Nephron progenitor cell (in vitro differentiated cells): ENCODE measurements around the gene MORN1.

Experiments
- DNase-seq: peaks from one replicate; pipeline ENCODE4 v3.0.0; 2021
- H3K27ac Mint-ChIP-seq: 2 replicates; pipeline ENCODE4 v1.8.0; 2021; ENCODE audit warnings: mild to moderate bottlenecking, moderate library complexity, mixed read lengths
- H3K27me3 Mint-ChIP-seq: 2 replicates; pipeline ENCODE4 v1.8.0; 2021; ENCODE audit warnings: mild to moderate bottlenecking, low read depth, mixed read lengths; ENCODE audit not compliant: poor library complexity
- H3K36me3 Mint-ChIP-seq: 2 replicates; pipeline ENCODE4 v1.8.0; 2021; ENCODE audit warnings: low read depth, mixed read lengths
- H3K4me1 Mint-ChIP-seq: 2 replicates; pipeline ENCODE4 v1.8.0; 2021; ENCODE audit warnings: mixed read lengths
- H3K4me3 Mint-ChIP-seq: 2 replicates; pipeline ENCODE4 v1.8.0; 2021; ENCODE audit warnings: mild to moderate bottlenecking, moderate library complexity, mixed read lengths
- H3K9me3 Mint-ChIP-seq: 2 replicates; pipeline ENCODE4 v1.8.0; 2021; ENCODE audit warnings: mild to moderate bottlenecking, moderate library complexity, mixed read lengths
- TF ChIP-seq, protein P1 (sequence below): fragments of 200-600 bp; sonication (generic); IDR thresholded peaks from 2 replicates; pipeline ENCODE4 v1.5.0; 2021; ENCODE audit warnings: antibody characterized with exemption

Gene MORN1

DNA sequence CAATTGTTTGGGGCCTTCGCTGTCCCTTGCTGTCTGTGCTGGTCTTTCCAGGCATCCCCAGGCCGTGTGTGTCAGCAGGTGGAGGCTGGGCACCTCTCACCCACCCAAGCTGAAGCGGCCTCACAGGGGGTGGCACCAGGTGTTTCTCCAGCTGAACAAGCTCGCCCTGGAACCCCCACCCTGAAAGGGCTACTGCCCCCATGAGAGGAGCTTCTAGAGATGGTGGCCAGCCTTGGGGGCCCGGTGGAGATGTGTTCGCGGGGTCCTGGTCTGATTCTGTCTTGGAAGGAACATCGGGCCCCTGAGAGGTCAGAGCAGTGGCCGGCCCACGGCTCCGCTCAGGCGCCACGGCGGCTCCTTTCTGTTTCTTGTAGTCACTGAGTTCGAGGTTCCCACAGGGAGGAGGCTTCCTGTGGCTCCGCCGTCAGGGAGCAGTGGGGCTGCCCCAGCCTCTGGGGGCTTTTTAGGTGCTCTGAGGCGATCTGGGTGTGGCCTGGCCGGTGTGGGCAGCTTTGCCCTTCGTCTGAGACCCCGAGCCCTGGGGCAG lies 116.4 kb downstream of the MORN1 start:
- H3K4me1 Mint-ChIP-seq: peaks cover 95% of the 10 kb centered on the region
- DNase-seq: no peak
- peak overlapping the region; percentile 38 for H3K4me3 Mint-ChIP-seq
- H3K27ac Mint-ChIP-seq: peak overlapping the region; percentile 95
- H3K9me3 Mint-ChIP-seq: peaks cover 5% of the 10 kb centered on the region
- H3K27me3 Mint-ChIP-seq: no peaks in the 10 kb centered on the region
- peaks cover 23% of the 10 kb centered on the region for H3K36me3 Mint-ChIP-seq
- TF ChIP-seq, protein P1, sequence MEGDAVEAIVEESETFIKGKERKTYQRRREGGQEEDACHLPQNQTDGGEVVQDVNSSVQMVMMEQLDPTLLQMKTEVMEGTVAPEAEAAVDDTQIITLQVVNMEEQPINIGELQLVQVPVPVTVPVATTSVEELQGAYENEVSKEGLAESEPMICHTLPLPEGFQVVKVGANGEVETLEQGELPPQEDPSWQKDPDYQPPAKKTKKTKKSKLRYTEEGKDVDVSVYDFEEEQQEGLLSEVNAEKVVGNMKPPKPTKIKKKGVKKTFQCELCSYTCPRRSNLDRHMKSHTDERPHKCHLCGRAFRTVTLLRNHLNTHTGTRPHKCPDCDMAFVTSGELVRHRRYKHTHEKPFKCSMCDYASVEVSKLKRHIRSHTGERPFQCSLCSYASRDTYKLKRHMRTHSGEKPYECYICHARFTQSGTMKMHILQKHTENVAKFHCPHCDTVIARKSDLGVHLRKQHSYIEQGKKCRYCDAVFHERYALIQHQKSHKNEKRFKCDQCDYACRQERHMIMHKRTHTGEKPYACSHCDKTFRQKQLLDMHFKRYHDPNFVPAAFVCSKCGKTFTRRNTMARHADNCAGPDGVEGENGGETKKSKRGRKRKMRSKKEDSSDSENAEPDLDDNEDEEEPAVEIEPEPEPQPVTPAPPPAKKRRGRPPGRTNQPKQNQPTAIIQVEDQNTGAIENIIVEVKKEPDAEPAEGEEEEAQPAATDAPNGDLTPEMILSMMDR: no peak

DNA sequence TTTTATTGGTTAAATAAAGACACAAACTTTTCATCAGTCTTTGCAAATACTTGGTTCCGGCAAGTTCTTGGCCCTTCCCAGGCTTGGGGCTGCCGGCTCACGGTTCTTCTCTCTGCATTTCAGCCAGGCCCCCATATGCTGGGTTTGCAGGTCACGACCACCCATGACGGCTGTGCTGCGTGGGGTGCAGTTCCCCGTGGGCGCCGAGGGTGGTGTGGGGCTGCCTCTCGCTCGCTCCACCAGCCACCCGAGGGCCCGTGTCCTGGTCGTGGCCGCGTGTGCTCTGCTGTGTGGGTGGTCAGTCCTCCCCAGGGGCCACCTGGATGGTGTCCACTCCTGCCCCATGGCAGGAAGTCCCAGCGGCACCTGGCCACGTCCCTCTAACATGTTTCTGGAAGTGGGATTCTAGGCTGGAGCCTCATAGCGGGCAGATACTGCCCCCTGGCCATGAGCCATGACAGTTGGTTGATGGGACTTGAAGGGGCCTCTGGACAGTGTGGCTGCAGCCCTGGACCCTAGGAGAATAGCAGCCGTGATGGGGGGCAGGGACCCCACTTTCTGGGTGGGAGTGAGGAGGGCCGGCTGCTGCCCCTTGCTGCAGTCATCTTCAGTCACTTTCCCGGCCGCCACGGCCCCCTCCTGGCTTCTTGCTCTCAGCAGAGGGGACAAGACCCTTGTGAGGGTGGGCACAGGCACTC lies 117.0 kb downstream of the MORN1 start:
- Mint-ChIP-seq H3K4me1 (peaks cover 92% of the 10 kb centered on the region), H3K36me3 (peaks cover 17% of the 10 kb centered on the region), H3K27me3 (no peaks in the 10 kb centered on the region), H3K4me3 (no peak overlapping the region), H3K9me3 (no peaks in the 10 kb centered on the region), H3K27ac (peak overlapping the region; percentile 95)
- DNase-seq: no peak
- TF ChIP-seq, protein P1: no peak

DNA sequence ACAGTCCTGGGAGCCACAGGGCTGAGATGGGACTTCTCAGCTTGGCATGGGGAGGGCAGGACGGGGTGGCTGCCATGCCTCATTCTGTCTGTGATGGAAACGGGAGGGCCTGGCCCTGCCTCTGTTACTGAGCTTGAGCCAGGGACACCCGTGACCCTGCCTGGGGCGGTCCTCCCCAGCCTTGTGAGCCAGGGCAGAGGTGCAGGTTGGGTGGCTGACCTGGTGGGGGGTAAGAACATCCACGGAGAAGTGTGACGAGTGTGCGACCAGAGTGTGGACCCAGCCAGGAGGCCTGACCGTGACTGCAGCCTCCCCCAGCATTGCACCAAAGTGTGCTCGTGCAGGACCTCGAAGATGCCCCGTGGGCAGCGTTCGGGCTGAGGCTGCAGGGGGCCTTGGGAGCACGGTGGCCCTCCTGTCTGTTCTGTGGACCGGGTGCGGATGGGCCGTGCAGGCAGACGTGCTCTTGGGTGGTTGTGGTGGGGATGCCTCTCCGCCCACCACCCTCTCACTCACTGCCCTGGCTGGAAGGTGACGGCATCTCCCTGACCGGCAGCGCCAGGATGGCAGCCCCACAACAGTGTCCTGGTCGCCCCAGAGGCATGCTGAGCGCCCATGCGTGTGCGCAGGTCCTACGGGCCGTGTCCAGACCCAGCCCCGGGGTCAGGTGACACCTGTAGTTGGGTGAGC lies 117.8 kb downstream of the MORN1 start:
- peaks cover 93% of the 10 kb centered on the region for H3K4me1 Mint-ChIP-seq
- TF ChIP-seq, protein P1: no peak
- peaks cover 14% of the 10 kb centered on the region for H3K36me3 Mint-ChIP-seq
- peak; percentile 28 for DNase-seq
- H3K27me3 Mint-ChIP-seq: no peaks in the 10 kb centered on the region
- H3K27ac Mint-ChIP-seq: peak overlapping the region; percentile 91
- no peaks in the 10 kb centered on the region for H3K9me3 Mint-ChIP-seq
- H3K4me3 Mint-ChIP-seq: peak overlapping the region; percentile 25

DNA sequence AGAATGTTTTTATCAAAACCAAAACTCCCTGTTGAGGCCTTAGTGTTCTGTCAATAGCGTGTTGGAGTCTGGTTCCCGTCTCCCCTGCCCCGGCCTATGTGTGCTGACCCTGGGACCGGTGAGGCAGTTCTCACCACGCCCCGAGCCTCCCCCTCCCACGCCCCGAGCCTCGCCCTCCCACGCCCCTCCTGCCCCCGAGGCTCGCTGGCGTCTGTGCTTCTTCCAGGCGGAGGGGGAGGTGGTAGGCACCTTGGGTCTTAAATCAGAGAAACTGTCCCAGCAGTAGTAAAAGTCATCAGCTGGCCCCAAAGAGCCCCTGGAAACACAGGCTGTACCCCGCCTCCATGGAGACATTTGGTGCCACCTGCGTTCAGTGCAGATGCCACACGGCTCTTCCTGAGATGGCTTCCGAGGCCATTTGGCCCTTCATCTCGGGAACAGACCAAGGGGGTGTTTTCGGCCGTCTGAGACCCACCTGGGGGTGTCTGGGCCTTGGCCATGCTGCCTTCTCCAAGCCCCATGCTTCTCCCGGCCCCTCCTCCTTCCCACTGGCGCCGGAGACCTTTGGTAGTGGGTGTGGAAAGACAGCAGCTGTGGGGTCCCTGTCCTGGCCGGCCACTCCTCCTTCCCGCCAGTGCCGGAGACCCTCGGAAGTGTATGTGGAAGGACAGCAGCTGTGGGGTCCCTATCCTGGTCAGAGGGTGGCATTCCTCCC lies 118.5 kb downstream of the MORN1 start:
- Mint-ChIP-seq H3K36me3 (peaks cover 14% of the 10 kb centered on the region), H3K9me3 (no peaks in the 10 kb centered on the region), H3K4me1 (peaks cover 89% of the 10 kb centered on the region), H3K4me3 (peak overlapping the region; percentile 34), H3K27ac (peak overlapping the region; percentile 100), H3K27me3 (no peaks in the 10 kb centered on the region)
- DNase-seq: peak; percentile 51
- TF ChIP-seq, protein P1: no peak

DNA sequence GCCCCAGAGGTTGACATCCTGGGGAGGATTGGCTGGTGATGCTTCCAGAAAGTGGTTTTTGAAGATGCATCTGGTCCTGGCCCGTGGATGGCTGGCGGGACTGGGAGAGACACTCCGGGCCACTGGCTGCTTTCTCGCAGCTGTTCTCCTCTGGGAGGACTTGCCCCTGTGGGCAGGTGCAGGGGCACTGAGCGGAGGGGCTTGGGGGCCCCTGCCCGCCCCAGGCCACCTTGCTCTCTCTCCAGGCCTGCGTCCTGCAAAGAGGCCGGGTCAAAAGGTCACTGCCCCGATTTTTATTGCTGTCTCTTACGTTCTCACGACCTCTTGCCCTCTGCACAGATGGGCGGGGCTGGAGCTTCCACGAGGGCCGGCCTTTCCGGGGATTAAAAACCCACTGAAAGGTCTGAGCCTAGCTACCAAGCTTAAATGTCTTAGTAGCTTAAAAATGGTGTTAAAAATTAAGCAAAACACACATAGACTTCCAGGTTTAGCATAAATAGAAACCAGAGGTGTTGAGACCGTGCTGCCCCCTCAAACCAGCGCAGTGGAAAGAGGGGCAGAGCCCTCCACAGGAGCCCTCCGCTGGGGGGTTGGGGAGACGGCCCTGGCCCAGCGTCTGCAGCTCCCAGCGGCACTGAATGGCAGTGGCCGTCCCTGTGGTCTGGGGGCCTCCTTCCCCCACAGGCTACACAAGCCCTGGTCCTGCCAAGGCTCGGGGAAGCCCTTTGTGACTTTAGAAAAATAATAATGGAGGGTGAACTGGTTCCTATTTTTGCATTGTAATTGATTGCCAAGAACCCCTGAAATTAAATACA lies 119.3 kb downstream of the MORN1 start:
- peaks cover 6% of the 10 kb centered on the region for H3K36me3 Mint-ChIP-seq
- peak; percentile 85 for DNase-seq
- H3K27me3 Mint-ChIP-seq: no peaks in the 10 kb centered on the region
- H3K4me1 Mint-ChIP-seq: peaks cover 88% of the 10 kb centered on the region
- H3K9me3 Mint-ChIP-seq: no peaks in the 10 kb centered on the region
- peak overlapping the region; percentile 75 for H3K4me3 Mint-ChIP-seq
- TF ChIP-seq, protein P1: no peak
- peak overlapping the region; percentile 100 for H3K27ac Mint-ChIP-seq
